Heart left ventricle (tissue), 13 donors: ENCODE data around the gene TAS2R16.

Source experiments
- POLR2A ChIP-seq, 2 donors: fragments of 450-650 bp; IDR thresholded peaks; one replicate each; pipeline ENCODE4 v1.6.1; 2017; ENCODE audit warnings: antibody characterized with exemption in 2 of 2, mild to moderate bottlenecking in 2 of 2, moderate library complexity in 2 of 2
- TF ChIP-seq, protein P1 (sequence below), 12 donors: fragments of 200-600 bp; sonication (generic) in 4 of 12; IDR thresholded peaks; one replicate each; pipeline versions ENCODE4 v1.5.0 to v1.8.0; 2018 to 2022; ENCODE audit warnings: antibody characterized with exemption in 12 of 12, mild to moderate bottlenecking in 5 of 12
- donor health status: ischemic (EF 13 %, LVEDD 7.1; RV severe dilation, severe dysfunction).
- donor health status: DM: no; HTN: yes; CAD: no.
- donor health status: DM: no; HTN: no; CAD: no.
- donor health status: ischemic (EF 25% LVEDD 6.9; RV normal size, moderate dysfunction).
- donor health status: ischemic (EF 25% LVEDD 5.7; RV mildly dilated, moderate dysfunction).
- donor health status: ischemic (EF 35%, LVEDD 5.7; RV mildly dilated, moderate dysfunction).
- donor health status: nonischemic (EF 11% LVEDD 7.7; RV severe dilation, severe dysfunction).
- donor health status: DM: yes; HTN: yes; CAD: no.
- donor health status: PGD.
- donor health status: ischemic (EF 29% LVEDD 5.4; RV normal size, mild dysfunction).
- donor health status: nonischemic (EF 23%, LVEDD 6.1; RV moderate dilation, normal function).

DNA sequence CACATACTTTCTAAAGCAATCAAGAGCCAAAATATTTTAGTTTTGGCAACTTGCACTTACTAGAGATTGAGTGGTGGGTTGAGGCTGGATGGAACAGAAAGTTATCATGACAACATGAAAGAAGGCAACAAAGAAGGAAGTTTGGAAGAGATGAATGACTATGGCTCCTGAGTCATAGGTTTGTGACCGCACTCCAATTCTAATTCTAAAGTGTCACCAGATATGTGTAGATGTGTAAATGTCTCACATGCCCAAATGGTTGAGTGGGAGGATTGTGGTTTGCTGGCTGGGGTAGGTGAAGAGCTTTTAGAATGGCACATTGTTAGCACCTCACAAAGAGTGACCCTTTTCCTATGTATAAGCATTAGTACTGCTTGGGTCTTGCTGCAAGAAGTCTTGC lies 20.2 kb downstream of the TAS2R16 start:
- TF ChIP-seq, protein P1, sequence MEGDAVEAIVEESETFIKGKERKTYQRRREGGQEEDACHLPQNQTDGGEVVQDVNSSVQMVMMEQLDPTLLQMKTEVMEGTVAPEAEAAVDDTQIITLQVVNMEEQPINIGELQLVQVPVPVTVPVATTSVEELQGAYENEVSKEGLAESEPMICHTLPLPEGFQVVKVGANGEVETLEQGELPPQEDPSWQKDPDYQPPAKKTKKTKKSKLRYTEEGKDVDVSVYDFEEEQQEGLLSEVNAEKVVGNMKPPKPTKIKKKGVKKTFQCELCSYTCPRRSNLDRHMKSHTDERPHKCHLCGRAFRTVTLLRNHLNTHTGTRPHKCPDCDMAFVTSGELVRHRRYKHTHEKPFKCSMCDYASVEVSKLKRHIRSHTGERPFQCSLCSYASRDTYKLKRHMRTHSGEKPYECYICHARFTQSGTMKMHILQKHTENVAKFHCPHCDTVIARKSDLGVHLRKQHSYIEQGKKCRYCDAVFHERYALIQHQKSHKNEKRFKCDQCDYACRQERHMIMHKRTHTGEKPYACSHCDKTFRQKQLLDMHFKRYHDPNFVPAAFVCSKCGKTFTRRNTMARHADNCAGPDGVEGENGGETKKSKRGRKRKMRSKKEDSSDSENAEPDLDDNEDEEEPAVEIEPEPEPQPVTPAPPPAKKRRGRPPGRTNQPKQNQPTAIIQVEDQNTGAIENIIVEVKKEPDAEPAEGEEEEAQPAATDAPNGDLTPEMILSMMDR (IDR thresholded peaks at IDR 0.05) = no peak
- TF ChIP-seq POLR2A (IDR thresholded peaks at IDR 0.05) = no peak
